GM21737 (cell line): ENCODE measurements around the gene TRPC1.

ENCODE experiments used
- ATAC-seq: cut with Tn5 transposase; IDR thresholded peaks from one replicate; pipeline ENCODE4 v1.9.1; 2021; ENCODE audit warnings: mild to moderate bottlenecking, moderate library complexity; ENCODE audit not compliant: unreplicated experiment

TRPC1 gene

DNA sequence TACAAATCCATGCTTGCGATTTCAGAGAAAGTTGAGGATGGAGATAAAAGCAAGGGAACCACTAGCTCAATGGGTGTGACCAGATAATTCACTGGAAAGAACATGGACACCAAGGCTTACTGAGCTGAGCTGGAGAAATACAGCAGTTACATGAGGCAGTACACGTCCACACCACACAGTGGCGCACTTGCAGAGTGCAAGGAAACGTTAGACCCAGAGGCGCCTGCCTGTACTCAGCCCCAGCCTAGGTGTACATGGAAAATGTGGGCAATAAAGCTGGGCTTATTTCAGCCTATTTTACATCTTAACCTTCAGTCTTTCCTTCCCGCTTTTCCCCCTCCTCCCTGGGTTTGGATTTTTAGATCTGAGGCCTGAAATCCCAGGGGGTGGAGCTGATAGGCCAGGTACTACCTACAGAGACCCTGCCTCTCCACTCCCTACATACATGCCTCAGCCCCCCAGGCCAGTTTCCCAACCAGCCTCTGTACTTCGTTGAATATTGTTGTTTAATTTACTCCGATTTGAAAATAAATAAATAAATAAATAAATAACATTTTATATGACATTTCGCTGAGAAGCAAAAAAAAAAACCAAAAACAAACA lies 105.0 kb downstream of the TRPC1 start:
- peak; percentile 92 for ATAC-seq

DNA sequence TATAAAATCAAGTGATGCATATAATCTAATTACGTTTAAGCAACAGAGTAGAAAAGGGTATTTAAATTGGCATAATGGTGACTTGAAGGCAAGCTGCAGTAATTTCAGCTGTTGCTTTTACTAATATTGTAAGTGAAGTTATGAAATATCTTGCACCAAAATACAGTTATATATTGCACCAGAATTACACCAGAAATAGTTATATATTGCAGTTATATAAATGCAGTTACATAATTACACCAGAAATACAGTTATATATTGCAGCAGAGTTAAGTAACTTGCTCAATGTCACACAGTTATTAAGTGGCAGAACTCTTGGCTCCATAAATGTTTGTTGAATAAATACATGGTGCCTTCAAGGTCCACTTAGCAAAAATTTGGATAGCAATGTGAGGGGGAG lies 113.7 kb downstream of the TRPC1 start:
- ATAC-seq = no peak

DNA sequence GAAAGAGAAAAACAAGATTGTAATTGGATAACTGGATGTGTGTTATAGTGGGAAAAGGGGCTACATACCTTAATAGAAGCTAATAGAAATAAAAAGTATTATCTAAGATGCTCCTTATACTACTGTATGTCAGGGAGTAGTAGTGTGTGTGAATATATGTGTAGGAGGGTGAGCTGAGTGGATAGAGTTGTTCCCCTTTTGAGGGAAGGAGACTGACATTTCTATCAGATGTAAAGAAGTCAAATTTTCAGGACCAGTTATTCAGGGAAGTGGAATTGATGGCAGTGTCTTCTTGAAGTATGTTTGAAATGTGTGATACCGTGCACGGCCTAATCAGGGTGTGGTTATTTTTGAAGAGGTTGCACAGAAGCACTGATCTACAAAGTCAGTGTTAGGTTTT lies 116.0 kb downstream of the TRPC1 start:
- ATAC-seq = no peak

DNA sequence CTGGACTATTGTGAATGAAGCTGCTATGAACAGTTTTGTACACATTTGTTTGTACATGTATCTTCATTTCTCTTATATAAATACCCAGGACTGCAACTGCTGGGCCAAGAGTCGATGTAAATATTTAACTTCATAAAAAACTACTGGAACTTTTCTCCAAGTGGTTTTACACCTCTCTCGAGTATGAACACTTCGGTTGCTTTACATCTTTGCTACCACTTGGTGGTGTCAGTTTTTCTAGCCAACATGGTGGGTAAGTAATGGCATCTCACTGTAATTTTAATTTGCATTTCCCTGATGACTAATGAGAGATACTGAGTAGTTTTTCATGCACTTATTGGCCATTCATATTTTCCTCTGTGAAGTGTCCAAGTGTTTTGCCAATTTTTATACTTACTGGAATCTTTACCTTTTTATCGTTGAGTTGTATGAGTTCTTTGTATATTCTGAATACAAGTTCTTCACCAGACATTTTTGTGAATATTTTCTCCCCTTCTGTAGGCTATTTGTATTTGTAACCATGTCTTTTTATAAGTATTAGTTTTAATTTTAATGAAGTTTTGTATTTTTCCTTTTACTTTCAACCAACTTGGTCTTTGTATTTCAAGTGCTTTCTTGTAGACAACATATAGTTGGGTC lies 120.6 kb downstream of the TRPC1 start:
- no peak for ATAC-seq

DNA sequence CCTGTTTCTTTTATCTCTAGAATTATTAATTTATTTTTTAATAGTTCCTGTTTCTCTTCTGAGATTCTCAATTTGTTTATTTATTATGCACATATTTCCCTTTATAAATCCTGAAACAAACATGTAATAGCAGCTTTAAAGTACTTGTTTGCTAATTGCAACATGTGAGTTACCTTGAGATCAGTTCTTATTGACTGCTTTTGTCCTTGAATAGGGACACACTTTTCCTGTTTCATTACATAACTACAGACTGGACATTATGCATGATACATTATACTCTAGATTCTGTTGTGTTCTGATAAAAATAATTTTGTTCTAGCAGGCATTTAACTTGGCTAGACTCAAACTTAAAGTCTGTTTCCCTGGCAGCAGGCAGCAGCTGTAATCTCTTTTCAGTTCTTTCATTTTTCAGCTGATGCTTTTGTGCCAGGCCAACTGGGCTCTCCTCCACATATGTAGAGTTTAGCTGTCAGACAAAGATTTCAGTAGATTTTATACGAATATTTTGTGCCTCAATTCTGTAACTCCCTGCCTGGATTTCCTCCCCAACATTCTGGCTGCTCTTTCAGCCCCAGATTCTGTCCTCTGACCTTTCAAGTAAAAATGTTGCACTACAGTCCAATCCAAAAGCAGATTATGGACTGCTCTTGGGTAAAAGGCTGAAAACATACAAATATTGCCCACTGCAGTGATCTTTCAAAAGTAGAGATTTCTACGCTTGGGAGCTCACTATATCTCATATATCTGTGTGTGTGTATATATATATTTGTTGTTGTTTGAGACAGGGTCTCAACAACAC lies 123.1 kb downstream of the TRPC1 start:
- ATAC-seq = no peak

DNA sequence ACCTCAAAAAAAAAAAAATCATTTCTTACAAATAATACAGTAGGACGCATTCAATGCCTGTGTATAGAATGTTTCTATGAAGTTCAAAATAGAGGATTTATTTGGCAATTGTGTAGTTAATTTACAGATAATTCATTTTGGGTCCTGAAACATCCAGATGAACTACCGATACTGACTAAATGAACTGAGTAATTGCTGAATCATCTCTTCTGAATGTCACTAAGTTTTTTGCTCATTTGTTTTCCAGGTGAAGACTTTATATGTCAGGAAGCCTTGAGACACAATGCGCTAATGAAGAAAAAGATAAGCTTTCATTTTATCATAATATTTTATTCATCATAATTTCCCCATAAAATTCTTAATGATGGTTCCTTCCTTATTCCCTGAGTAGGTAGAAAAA lies 125.3 kb downstream of the TRPC1 start:
- no peak for ATAC-seq

DNA sequence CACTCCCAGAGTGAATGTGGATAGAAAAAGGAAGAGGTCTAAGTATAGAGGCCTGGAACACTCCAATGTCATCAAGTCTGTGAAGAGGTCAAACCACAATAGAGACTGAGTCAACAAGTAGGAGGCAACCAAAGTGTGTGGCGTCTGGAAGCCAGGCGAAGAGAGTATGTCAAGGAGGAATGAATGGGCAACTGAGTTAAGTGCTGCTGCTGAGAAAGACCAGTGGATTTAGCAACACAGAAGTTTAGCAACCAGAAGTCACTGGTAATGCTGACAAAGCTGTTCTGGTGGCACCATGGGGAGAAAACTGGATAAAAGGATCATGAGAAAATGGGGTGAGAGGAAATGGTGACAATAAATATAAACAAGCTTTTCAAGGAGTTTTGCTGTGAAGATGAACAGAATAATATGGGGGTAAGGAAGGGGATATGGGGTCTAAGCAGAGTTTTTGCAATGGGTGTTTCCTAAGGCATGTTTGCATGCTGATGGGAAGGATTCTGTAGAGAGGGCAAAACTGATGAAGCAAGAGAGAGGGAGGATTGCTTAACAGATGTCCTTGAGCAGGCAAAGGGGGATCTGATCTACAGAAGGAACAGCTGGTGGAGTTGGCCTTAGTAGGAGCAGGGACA lies 126.7 kb downstream of the TRPC1 start:
- ATAC-seq = no peak

DNA sequence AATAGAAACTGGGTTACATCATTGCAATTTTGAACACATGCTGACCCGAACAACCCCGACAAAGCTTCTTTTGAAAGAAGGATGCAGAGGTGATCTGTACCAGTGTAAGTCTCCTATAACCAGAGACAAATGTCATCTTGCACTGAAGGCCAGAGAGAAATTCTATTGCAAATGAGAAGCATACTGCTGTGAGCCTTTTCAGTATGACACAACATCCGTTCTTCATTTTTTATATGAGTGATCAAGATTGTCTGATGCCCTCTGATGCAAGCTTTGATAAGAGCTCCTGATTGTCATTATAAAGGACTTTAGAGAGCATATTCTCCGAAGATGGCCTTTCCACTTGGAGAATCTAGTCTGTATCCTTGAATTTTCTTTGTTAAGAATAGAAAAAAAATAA lies 128.2 kb downstream of the TRPC1 start:
- no peak for ATAC-seq

DNA sequence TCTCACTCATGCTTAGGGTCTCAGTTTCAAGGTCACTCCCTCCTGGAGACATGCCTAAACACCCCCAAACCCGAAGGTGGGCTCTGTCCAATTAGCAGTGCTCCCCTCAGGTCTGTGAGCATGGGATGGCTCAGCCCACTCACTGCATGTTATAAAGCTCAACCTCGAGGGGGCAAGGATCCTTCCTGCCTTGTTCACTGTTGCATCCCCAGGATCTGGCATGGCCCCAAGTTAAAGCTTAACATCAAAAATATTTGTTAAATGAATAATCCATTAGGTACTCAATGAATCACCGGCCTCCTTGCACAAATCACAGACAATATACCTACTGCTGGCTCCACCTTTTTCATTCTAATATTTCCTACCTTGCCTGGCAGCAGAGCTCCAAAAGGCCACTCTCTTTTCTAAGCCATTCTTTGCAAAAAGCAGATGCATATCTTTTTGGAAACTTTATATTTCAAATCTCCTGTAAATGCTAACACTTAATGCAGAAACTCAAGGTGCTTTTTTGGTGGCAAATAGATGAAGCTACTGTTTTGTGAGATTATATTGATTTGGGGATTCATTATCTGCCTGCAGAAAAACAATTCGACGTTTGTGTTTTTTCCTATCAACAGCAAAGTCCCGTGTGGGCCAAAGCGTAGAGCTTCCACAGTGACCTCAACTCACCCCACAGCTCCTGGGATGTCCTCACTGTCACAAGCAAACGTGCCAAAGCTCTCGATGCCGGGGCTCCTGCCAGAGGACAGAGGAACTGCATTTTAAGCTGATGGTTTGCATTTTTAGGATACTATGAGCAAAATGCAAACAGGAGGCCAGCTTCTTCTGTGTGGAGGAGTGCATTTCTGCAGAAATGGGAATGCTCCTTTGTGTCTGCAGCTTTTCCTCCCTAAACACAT lies 129.7 kb downstream of the TRPC1 start:
- no peak for ATAC-seq

DNA sequence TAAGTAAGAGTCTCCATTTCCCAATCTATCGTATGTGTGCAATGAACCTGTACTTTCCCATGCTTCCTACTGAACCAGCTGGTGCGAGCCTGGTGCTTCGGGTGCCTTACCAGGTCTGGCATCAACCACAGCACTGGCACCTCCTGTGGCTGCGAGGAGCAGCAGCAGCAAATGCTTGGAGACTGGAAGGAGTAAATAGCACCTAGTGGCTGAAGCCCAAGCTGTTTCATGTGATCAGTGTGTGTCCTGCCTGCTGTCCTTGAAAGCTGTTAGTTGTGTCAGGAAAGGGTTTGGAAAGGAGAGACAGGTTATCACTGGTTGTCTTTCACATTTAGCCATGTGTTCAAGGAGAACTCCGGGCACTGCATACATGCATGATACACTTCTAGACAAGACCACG lies 133.2 kb downstream of the TRPC1 start:
- ATAC-seq = no peak
